CD4-positive, alpha-beta memory T cell (primary cell): Measurements from ENCODE around the gene PRSS56. TPM values are rescaled to one million over a fixed set of nuclear protein-coding genes. Genes with fewer than 3 reads are reported as not detected.
"Not testable (repeated sequence)": the region's sequence is repeated elsewhere in the genome, so short reads cannot be mapped to it uniquely, and the experiment has no call there.

ENCODE experiments used
- CTCF ChIA-PET: fragments of 350-600 bp; sonication (Branson Sonifier 250); formaldehyde crosslinking; loops from one replicate; lab custom pipeline; 2021; ENCODE audit warnings: inconsistent platforms; ENCODE audit not compliant: partially characterized antibody; lab: Charles Lee
- POLR2A ChIA-PET: fragments of 350-600 bp; sonication (Branson Sonifier 250); formaldehyde crosslinking; loops from one replicate; lab custom pipeline; 2021; ENCODE audit not compliant: partially characterized antibody; lab: Charles Lee
- DNase-seq, 5 donors: peaks; one replicate each; pipeline versions ENCODE4 v3.0.0 to v3.0.0-alpha.2; 2020 to 2022; ENCODE audit warnings: mixed read lengths in 1 of 5
- H3K27ac ChIP-seq: one replicate; pipeline ENCODE4 v1.7.0; 2013; ENCODE audit warnings: low read depth, low read length
- H3K27me3 ChIP-seq: 2 replicates; pipeline ENCODE4 v1.7.0; 2013; ENCODE audit warnings: mild to moderate bottlenecking, low read length, moderate library complexity; ENCODE audit not compliant: insufficient read depth
- H3K36me3 ChIP-seq: 2 replicates; pipeline ENCODE4 v1.7.0; 2013; ENCODE audit warnings: mild to moderate bottlenecking, low read length, moderate library complexity; ENCODE audit not compliant: insufficient read depth
- H3K4me1 ChIP-seq: 2 replicates; pipeline ENCODE4 v1.7.0; 2013; ENCODE audit warnings: mild to moderate bottlenecking, low read length, moderate library complexity; ENCODE audit not compliant: insufficient read depth
- H3K4me3 ChIP-seq, 2 donors: one replicate each; pipeline ENCODE4 v1.7.0; 2013; ENCODE audit warnings: low read length in 2 of 2, mild to moderate bottlenecking in 1 of 2
- H3K9me3 ChIP-seq, 2 donors: one replicate each; pipeline ENCODE4 v1.7.0; 2013; ENCODE audit warnings: low read length in 2 of 2, control low read depth in 1 of 2; ENCODE audit not compliant: control insufficient read depth in 1 of 2
- H3K27ac Mint-ChIP-seq, 7 donors: one replicate each; pipeline ENCODE4 v1.8.0; 2020 to 2021; ENCODE audit warnings: mixed read lengths in 7 of 7, mild to moderate bottlenecking in 6 of 7, inconsistent platforms in 3 of 7, moderate library complexity in 3 of 7
- H3K27me3 Mint-ChIP-seq, 2 donors: one replicate each; pipeline ENCODE4 v1.8.0; 2020 to 2021; ENCODE audit warnings: mixed read lengths in 2 of 2
- H3K36me3 Mint-ChIP-seq, 2 donors: one replicate each; pipeline ENCODE4 v1.8.0; 2020 to 2021; ENCODE audit warnings: mixed read lengths in 2 of 2, inconsistent platforms in 1 of 2, mild to moderate bottlenecking in 1 of 2
- H3K4me1 Mint-ChIP-seq, 4 donors: one replicate each; pipeline ENCODE4 v1.8.0; 2020 to 2021; ENCODE audit warnings: mixed read lengths in 4 of 4, mild to moderate bottlenecking in 1 of 4
- H3K4me3 Mint-ChIP-seq, 8 donors: one replicate each; pipeline ENCODE4 v1.8.0; 2020 to 2021; ENCODE audit warnings: mixed read lengths in 8 of 8, mild to moderate bottlenecking in 7 of 8, moderate library complexity in 6 of 8, inconsistent platforms in 3 of 8
- H3K9me3 Mint-ChIP-seq, 8 donors: one replicate each; pipeline ENCODE4 v1.8.0; 2020 to 2021; ENCODE audit warnings: mixed read lengths in 8 of 8, mild to moderate bottlenecking in 5 of 8, inconsistent platforms in 3 of 8, moderate library complexity in 1 of 8
- intact Hi-C: fragments of 100-400 bp; cut with micrococcal nuclease; formaldehyde crosslinking; loops from one replicate; pipeline ENCODE4 v1.15.1; 2023
- polyA plus RNA-seq, 2 donors: library from polyadenylated mRNA; unstranded; fragments of 300-500 nt; fragmentation: Illumina TruSeq; gene quantifications; one replicate each; pipeline ENCODE4 v1.2.3, GENCODE V29; 2021
- total RNA-seq, 2 experiments: library from RNA; stranded (reverse); gene quantifications; one replicate each; pipeline ENCODE4 v1.2.3, GENCODE V29; 2021

PRSS56 gene
- total and polyA plus RNA-seq, 4 experiments from 2014 or later: not detected

DNA sequence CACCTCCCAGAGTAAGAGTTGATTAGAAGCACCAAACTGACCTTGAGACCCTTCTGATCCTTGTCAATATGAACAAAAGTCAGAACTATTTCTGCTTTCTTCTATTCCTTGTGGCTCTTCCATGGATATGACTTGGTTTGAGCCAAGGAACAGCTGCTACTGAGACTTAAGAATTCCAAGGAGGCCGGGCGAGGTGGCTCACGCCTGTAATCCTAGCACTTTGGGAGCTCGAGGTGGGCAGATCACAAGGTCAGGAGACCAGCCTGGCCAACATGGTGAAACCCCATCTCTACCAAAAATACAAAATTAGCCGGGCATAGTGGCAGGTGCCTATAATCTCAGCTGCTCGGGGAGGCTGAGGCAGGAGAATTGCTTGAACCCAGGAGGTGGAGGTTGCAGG is 50.3 kb downstream of the PRSS56 start:
- H3K36me3 ChIP-seq: peaks cover 73% of the 10 kb centered on the region
- H3K4me3 ChIP-seq, DNase-seq, H3K27me3 ChIP-seq, POLR2A ChIA-PET, H3K27ac Mint-ChIP-seq, CTCF ChIA-PET, H3K9me3 ChIP-seq, H3K4me1 Mint-ChIP-seq, H3K27me3 Mint-ChIP-seq, H3K9me3 Mint-ChIP-seq, intact Hi-C loops, H3K4me1 ChIP-seq, H3K27ac ChIP-seq, H3K4me3 Mint-ChIP-seq: not testable (repeated sequence)
- peaks cover 73 to 92% of the 10 kb centered on the region in 2 donors for H3K36me3 Mint-ChIP-seq

DNA sequence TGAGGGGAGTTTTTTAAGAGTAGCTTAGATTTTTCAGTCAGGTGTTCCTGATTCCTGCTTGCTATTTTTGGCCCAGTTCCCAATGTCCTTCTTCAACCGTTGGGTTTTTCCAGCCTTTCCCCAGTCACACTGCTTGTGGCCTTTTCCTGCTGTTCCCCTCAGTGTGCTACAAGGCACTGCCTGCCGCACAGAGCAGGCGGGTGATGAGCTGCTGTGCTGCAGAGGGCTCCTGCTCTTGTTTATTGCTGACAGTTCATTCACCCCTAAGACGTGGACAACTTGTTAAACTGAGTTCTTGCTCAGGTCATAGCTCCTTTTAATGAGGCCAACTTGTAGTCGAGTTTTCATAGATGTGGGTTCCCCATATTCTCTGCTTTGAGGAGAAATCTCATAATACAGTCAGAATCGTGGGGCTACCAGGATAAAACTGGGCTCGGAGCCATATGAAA is 50.9 kb downstream of the PRSS56 start:
- Histone ChIP-seq H3K27ac (no peak overlapping the region), H3K4me1 (no peaks in the 10 kb centered on the region), H3K27me3 (no peaks in the 10 kb centered on the region), H3K4me3 (no peak overlapping the region), H3K9me3 (no peaks in the 10 kb centered on the region), H3K36me3 (peaks cover 69% of the 10 kb centered on the region)
- H3K36me3 Mint-ChIP-seq: peaks cover 71 to 87% of the 10 kb centered on the region in 2 donors
- CTCF ChIA-PET: no interaction called here
- H3K4me1 Mint-ChIP-seq: peaks cover 0 to 2% (median 0%) of the 10 kb centered on the region in 4 donors
- no peak overlapping the region for H3K4me3 Mint-ChIP-seq
- DNase-seq: no peak
- no peak overlapping the region for H3K27ac Mint-ChIP-seq
- no peaks in the 10 kb centered on the region for H3K27me3 Mint-ChIP-seq
- H3K9me3 Mint-ChIP-seq: no peaks in the 10 kb centered on the region
- intact Hi-C loops: no loop called here
- POLR2A ChIA-PET: no interaction called here

DNA sequence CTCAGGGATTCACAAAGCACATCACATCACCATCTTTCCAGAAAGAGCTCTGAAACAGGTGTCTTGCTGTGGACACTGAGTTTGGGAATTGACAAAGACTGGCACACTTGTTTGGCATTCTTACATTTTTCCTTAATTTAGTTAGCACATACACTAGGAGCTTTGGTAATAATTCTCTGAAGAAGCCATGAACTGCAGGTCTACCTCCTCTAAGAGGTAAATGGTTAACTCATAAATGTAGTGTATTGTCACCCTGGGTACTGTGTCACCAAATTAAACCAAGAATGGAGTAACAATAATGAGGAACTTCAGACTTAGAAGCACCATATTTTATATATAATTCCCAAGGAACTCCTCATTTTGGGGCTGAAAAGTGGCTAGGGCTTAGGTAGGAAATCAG is 52.9 kb downstream of the PRSS56 start:
- H3K36me3 Mint-ChIP-seq: peaks cover 64 to 82% of the 10 kb centered on the region in 2 donors
- Histone ChIP-seq H3K36me3 (peaks cover 49% of the 10 kb centered on the region), H3K27me3 (no peaks in the 10 kb centered on the region), H3K9me3 (no peaks in the 10 kb centered on the region), H3K4me1 (no peaks in the 10 kb centered on the region), H3K27ac (no peak overlapping the region), H3K4me3 (no peak overlapping the region)
- no peak overlapping the region for H3K4me3 Mint-ChIP-seq
- H3K27me3 Mint-ChIP-seq: no peaks in the 10 kb centered on the region
- CTCF ChIA-PET: no interaction called here
- intact Hi-C loops: no loop called here
- H3K9me3 Mint-ChIP-seq: no peaks in the 10 kb centered on the region
- H3K27ac Mint-ChIP-seq: peak overlapping the region in 1 of 7 donors; percentile 13
- POLR2A ChIA-PET: no interaction called here
- peaks cover 0 to 2% (median 0%) of the 10 kb centered on the region in 4 donors for H3K4me1 Mint-ChIP-seq
- DNase-seq: no peak

DNA sequence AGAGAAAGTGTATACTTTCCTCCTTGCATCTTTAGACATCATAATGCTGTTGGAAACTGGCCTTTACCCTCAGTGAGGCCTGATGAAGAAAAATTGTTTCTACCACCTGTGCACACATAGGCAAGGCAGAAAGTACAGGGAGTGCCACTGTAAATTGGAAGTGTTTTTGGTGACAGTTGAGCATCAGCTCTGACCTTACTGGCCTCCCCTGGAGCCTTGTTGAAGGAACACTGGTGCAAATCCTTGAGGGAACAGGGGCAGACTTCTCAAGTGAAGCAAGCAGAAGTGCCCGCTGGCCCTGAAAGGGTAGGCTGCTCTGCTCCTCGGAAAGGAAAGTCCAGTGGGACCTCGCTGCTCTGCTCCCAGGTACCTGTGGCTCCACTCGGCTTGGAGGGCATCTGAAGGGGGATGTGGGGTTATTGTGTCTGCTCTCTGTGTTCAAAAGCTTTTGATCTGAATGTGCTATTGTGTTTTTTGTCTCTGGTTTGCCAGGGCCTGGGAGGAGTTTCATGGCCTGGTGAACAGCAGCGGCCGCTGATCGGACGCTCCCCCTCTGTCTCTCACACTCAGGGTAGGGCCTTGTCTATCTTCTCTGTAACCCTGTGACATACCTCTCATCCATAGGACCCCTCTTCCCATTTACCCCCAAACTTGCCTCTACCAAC is 53.7 kb downstream of the PRSS56 start:
- no peaks in the 10 kb centered on the region for H3K27me3 Mint-ChIP-seq
- Histone ChIP-seq H3K4me1 (no peaks in the 10 kb centered on the region), H3K4me3 (no peak overlapping the region), H3K27me3 (no peaks in the 10 kb centered on the region), H3K27ac (no peak overlapping the region), H3K9me3 (no peaks in the 10 kb centered on the region), H3K36me3 (peaks cover 40% of the 10 kb centered on the region)
- H3K9me3 Mint-ChIP-seq: no peaks in the 10 kb centered on the region
- H3K4me1 Mint-ChIP-seq: peaks cover 0 to 4% (median 0%) of the 10 kb centered on the region in 4 donors
- H3K36me3 Mint-ChIP-seq: peaks cover 59 to 79% of the 10 kb centered on the region in 2 donors
- ChIA-PET POLR2A (no interaction called here), CTCF (no interaction called here)
- no peak for DNase-seq
- no peak overlapping the region for H3K4me3 Mint-ChIP-seq
- intact Hi-C loops: no loop called here
- H3K27ac Mint-ChIP-seq: peak overlapping the region in 1 of 7 donors; percentile 2

DNA sequence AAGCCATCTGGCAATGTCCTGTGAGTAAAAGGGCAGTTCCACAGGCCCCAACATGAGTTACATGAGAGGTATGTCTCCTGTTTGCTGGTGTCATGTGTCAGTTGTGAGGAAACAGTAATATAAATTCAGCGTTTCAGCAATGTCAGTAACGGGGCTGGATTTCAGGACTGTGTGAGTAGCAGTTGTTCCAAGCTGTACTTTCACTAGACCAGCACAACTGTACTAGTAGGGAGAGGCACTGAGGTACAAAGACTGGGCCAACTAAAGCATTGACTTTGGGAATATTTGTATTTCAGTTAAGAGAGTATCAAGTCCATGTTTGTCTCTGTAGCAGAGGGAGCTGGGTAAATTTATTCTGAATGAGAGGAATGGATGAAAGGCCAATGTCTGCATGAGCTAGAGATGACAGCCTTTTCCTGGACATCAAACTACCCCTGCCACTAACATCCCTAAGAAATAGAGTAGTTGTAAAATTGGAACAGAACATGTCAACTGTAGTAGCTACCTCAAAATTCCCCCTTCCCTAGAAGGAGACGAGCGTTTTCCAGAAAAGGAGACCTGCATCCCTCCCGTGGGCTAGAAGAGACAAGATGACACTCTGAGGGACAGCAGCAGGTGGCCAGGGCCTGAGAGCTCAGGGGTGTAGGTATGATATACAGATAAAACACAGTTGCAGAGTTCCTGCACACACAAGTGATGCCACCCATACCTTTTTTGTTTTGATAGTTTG is 54.7 kb downstream of the PRSS56 start:
- no peak overlapping the region for H3K4me3 ChIP-seq
- intact Hi-C loops: no loop called here
- Mint-ChIP-seq H3K27ac (peak overlapping the region in 1 of 7 donors; percentile 46), H3K36me3 (peaks cover 51 to 73% of the 10 kb centered on the region in 2 donors), H3K4me1 (peaks cover 0 to 4% (median 0%) of the 10 kb centered on the region in 4 donors), H3K9me3 (no peaks in the 10 kb centered on the region), H3K27me3 (no peaks in the 10 kb centered on the region), H3K4me3 (no peak overlapping the region)
- peaks cover 31% of the 10 kb centered on the region for H3K36me3 ChIP-seq
- no peaks in the 10 kb centered on the region for H3K9me3 ChIP-seq
- H3K4me1 ChIP-seq: no peaks in the 10 kb centered on the region
- no peak overlapping the region for H3K27ac ChIP-seq
- CTCF ChIA-PET: no interaction called here
- no peaks in the 10 kb centered on the region for H3K27me3 ChIP-seq
- POLR2A ChIA-PET: no interaction called here
- DNase-seq: no peak

Other genes with a start within 250 kb of the PRSS56 start
- gene ALPP, start 141.6 kb upstream of the PRSS56 start, total RNA-seq: not detected
- gene ALPP, start 141.6 kb upstream of the PRSS56 start, polyA plus RNA-seq: not detected
- gene ALPG, start 113.5 kb upstream of the PRSS56 start, total RNA-seq: not detected
- not detected for gene ALPG, start 113.5 kb upstream of the PRSS56 start, polyA plus RNA-seq
- gene ALPI, start 64.2 kb upstream of the PRSS56 start, total RNA-seq: not detected
- gene ALPI, start 64.2 kb upstream of the PRSS56 start, polyA plus RNA-seq: not detected
- gene ECEL1, start 32.6 kb upstream of the PRSS56 start, total RNA-seq: not detected
- not detected for gene ECEL1, start 32.6 kb upstream of the PRSS56 start, polyA plus RNA-seq
- gene CHRND, start 5.8 kb downstream of the PRSS56 start, total RNA-seq: not detected
- gene CHRND, start 5.8 kb downstream of the PRSS56 start, polyA plus RNA-seq: not detected
- not detected for gene CHRNG, start 19.3 kb downstream of the PRSS56 start, total RNA-seq
- not detected for gene CHRNG, start 19.3 kb downstream of the PRSS56 start, polyA plus RNA-seq
- gene TIGD1, start 30.2 kb downstream of the PRSS56 start, total RNA-seq: 10 to 100 TPM; 18.9 to 19.3 TPM
- 10 to 100 TPM; 11.8 to 12.7 TPM for gene TIGD1, start 30.2 kb downstream of the PRSS56 start, polyA plus RNA-seq
- gene EIF4E2, start 30.3 kb downstream of the PRSS56 start, total RNA-seq: 10 to 100 TPM; 72.4 to 75.5 TPM
- 10 to 100 TPM; 77.5 to 80.7 TPM for gene EIF4E2, start 30.3 kb downstream of the PRSS56 start, polyA plus RNA-seq
- 1 to 10 TPM; 1.4 to 1.5 TPM for gene EFHD1, start 113.2 kb downstream of the PRSS56 start, total RNA-seq
- 1 to 10 TPM; 1.4 to 3.6 TPM for gene EFHD1, start 113.2 kb downstream of the PRSS56 start, polyA plus RNA-seq
- 10 to 100 TPM; 82.1 to 89.6 TPM for gene GIGYF2, start 176.9 kb downstream of the PRSS56 start, total RNA-seq
- 10 to 100 TPM in 1 of 2 donors, 1 to 10 TPM in 1; 6.7 to 35.9 TPM for gene GIGYF2, start 176.9 kb downstream of the PRSS56 start, polyA plus RNA-seq